H1 (cell line): ENCODE results near the gene IFITM10. TPM values are rescaled to one million over a fixed set of nuclear protein-coding genes. Genes with fewer than 3 reads are reported as not detected.

ENCODE experiments used
- ASH2L ChIP-seq: fragments of 200-600, 300-600 bp; sonication (generic); IDR thresholded peaks from one replicate; pipeline ENCODE4 v1.7.1; 2017; ENCODE audit warnings: low read length
- BRCA1 ChIP-seq: IDR thresholded peaks from 2 replicates; pipeline ENCODE4 v1.6.1; 2012; ENCODE audit warnings: low read depth, low read length, improper control_type of control experiment
- CHD7 ChIP-seq: fragments of 300-600 bp; sonication (generic); IDR thresholded peaks from 2 replicates; pipeline ENCODE4 v1.7.1; 2012; ENCODE audit warnings: low read length, moderate library complexity, mild to moderate bottlenecking, inconsistent platforms; ENCODE audit not compliant: insufficient replicate concordance
- EZH2 ChIP-seq: fragments of 200-600 bp; sonication (generic); IDR thresholded peaks from 2 replicates; pipeline ENCODE4 v1.7.1; 2012; ENCODE audit warnings: low read depth, mild to moderate bottlenecking, moderate library complexity, low read length, inconsistent platforms; ENCODE audit not compliant: severe bottlenecking
- KDM5A ChIP-seq: fragments of 200-600 bp; IDR thresholded peaks from 2 replicates; pipeline ENCODE4 v1.7.1; 2012; ENCODE audit warnings: mild to moderate bottlenecking, low read length, inconsistent platforms, mixed read lengths
- MAFK ChIP-seq: IDR thresholded peaks from 2 replicates; pipeline ENCODE4 v1.6.1; 2012; ENCODE audit warnings: low read depth, mild to moderate bottlenecking, improper control_type of control experiment, low read length
- NRF1 ChIP-seq: IDR thresholded peaks from 2 replicates; pipeline ENCODE4 v1.6.1; 2011; ENCODE audit warnings: mild to moderate bottlenecking, low read depth, low read length, improper control_type of control experiment
- POLR2A ChIP-seq, 2 experiments: IDR thresholded peaks; 1 replicate in 1 of 2; 2 replicates in 1 of 2; pipeline ENCODE4 v1.6.1; 2011; ENCODE audit warnings: low read depth in 2 of 2, low read length in 2 of 2, mild to moderate bottlenecking in 2 of 2; ENCODE audit errors: control extremely low read depth in 1 of 2
- POLR2AphosphoS5 ChIP-seq: IDR thresholded peaks from 2 replicates; pipeline ENCODE4 v1.6.1; 2011; ENCODE audit warnings: low read depth, low read length
- RFX5 ChIP-seq: IDR thresholded peaks from 2 replicates; pipeline ENCODE4 v1.6.1; 2011; ENCODE audit warnings: low read depth, low read length, improper control_type of control experiment, borderline replicate concordance
- polyA plus RNA-seq, 7 experiments: library from polyadenylated mRNA; depleted of rRNA in 3 of 7; stranded (reverse) in 5 of 7; unstranded in 2 of 7; fragments of >200 nt in 5 of 7; fragments of 200-250 nt in 2 of 7; gene quantifications; 1 replicate in 5 of 7; 2 replicates in 1 of 7; 4 replicates in 1 of 7; pipeline versions ENCODE4 v1.2.1 to v1.2.3, GENCODE V29; 2011 to 2013; ENCODE audit warnings: missing spikeins in 2 of 7, mixed read lengths in 2 of 7
- total RNA-seq: library from RNA; stranded (reverse); fragmentation: NEBNext Ultra II Directional; extraction: Animal tissue kit (Norgen Biotek cat#: 25700); gene quantifications from 2 replicates; pipeline ENCODE4 v1.2.1, GENCODE V29; 2021

The IFITM10 gene
- total and polyA plus RNA-seq, 2 of the 8 experiments (the other 6 are each of a cell fraction or from before 2014, with no cell fraction given), result 0.08 to 0.22 TPM

GRCh38 chr11:1744891-1745700, 5.3 kb downstream of the IFITM10 start (continued):
- TF ChIP-seq CHD7, result no peak
- no peak for TF ChIP-seq MAFK
- no peak for TF ChIP-seq KDM5A
- TF ChIP-seq RFX5, result no peak
- no peak for TF ChIP-seq POLR2A (IDR thresholded peaks at IDR 0.05; ENCODE audit: control extremely low read depth in 1 of 2, low read depth in 2 of 2, low read length in 2 of 2)
- TF ChIP-seq BRCA1, result no peak
- no peak for TF ChIP-seq ASH2L
- no peak for TF ChIP-seq NRF1
- no peak for TF ChIP-seq EZH2
- no peak for TF ChIP-seq POLR2AphosphoS5
